Amygdala (tissue), 56 donors: Measurements from ENCODE around the gene PIGT.
A peak's percentile ranks its signal among the peaks of the same experiment; 100 is the strongest.

Experiments used
- DNase-seq, 56 donors: peaks; one replicate each; lab custom pipeline; 2025; lab: John Stamatoyannopoulos, UW

PIGT gene

GRCh38 chr20:45415822-45416637 is at the start of gene PIGT:
TSS of gene PIGT (plus strand) at chr20:45416141. CDS start at chr20:45416157, 16 bp downstream.
- DNase-seq, result peak; percentile 43 to 93 (median 80)

DNA sequence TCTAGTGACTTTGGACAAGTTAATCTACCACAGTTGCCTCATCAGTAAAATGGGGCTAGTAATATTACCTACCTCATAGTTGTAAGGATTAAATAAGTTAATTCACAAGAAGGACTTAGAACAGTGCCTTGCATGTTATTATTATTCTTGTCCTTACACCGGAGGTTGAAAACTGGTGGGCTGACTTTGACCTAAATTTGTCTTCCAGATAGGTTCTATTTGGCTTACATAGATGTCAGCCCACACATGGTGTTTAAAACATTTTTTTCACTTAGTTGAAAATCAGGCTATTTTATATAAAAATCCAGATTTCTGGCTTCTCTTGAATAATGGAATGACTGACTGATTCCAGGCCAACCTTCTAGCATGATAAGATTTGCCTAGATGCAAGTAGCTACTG is 49.7 kb upstream of the PIGT start:
- no peak for DNase-seq

GRCh38 chr20:45366631-45367030 is 49.3 kb upstream of the PIGT start:
- DNase-seq, result no peak

GRCh38 chr20:45367126-45367525 is 48.8 kb upstream of the PIGT start:
- DNase-seq, result no peak

GRCh38 chr20:45368221-45368980 is 47.5 kb upstream of the PIGT start:
- peak in 2 of 56 donors; percentile 13 to 25 for DNase-seq

- DNase-seq, result no peak
Measured at GRCh38 chr20:45370571-45371160, 45.3 kb upstream of the PIGT start.

DNA sequence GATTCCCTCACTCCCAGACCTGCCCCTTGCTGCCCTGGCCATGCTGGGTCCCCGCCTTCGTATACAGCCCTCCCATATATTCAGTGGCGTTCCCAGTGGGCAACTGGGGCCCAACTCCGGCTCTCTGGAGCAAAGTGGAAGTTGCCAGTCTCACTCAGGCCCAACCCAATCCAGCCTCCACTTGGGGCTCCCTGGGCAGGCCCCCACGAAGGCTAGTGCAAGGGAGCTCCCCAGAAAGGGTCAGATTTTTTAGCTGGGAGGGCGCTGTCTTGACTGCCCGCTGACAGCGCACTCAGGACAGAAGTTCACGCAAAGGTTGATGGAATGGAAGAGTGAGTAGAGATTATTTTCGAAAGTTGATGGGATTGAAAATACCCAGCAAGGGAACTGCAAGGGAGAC is 43.7 kb upstream of the PIGT start:
- DNase-seq, result no peak

- peak in 45 of 56 donors; percentile 10 to 76 (median 44) for DNase-seq
Measured at GRCh38 chr20:45372646-45373352, 43.1 kb upstream of the PIGT start.

GRCh38 chr20:45373353-45374100 is 42.4 kb upstream of the PIGT start:
- DNase-seq, result peak in 55 of 56 donors; percentile 25 to 89 (median 75)

GRCh38 chr20:45374101-45374467 is 41.9 kb upstream of the PIGT start:
- no peak for DNase-seq

- DNase-seq, result no peak
Measured at GRCh38 chr20:45374966-45375365, 41.0 kb upstream of the PIGT start.

DNA sequence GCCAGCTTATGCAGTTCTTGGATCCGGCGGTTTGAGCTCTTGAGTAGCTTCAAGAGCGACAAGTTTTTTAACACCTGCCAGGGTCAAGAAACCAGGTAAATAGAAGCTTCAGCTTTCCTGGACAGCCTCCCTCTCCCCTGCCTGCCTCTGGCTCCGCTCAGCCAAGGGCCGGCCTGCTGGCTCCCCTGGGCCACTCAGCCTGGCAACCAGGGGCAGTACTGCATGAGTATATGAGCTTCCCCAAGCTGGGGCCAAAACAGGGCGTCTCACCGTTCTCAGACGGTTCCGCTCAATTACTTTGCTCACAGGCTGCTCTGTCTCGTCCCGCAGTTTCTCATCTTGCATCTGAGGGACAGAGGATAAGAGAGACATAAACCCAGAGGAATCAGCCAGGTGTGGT is 38.7 kb upstream of the PIGT start:
- no peak for DNase-seq

- DNase-seq, result peak in 37 of 56 donors; percentile 11 to 84 (median 46)
Measured at GRCh38 chr20:45378191-45378590, 37.8 kb upstream of the PIGT start, which contains the start of gene TP53TG5. TSS of gene TP53TG5 (minus strand) at chr20:45378325. CDS start at chr20:45378236, 89 bp downstream.

- DNase-seq, result no peak
Measured at GRCh38 chr20:45387274-45387673, 28.7 kb upstream of the PIGT start.

GRCh38 chr20:45390931-45391330 is 25.0 kb upstream of the PIGT start:
- DNase-seq, result no peak

- no peak for DNase-seq
Measured at GRCh38 chr20:45391559-45391958, 24.4 kb upstream of the PIGT start.

GRCh38 chr20:45392733-45393132 is 23.2 kb upstream of the PIGT start:
- peak in 7 of 56 donors; percentile 11 to 54 (median 25) for DNase-seq

GRCh38 chr20:45394221-45395113 is 21.5 kb upstream of the PIGT start:
- no peak for DNase-seq

GRCh38 chr20:45395114-45395415 is 20.9 kb upstream of the PIGT start:
- no peak for DNase-seq
